ENCODE results near the gene AGAP1.
"Not testable (repeated sequence)": the region's sequence is repeated elsewhere in the genome, so short reads cannot be mapped to it uniquely, and the experiment has no call there.

The AGAP1 gene

DNA sequence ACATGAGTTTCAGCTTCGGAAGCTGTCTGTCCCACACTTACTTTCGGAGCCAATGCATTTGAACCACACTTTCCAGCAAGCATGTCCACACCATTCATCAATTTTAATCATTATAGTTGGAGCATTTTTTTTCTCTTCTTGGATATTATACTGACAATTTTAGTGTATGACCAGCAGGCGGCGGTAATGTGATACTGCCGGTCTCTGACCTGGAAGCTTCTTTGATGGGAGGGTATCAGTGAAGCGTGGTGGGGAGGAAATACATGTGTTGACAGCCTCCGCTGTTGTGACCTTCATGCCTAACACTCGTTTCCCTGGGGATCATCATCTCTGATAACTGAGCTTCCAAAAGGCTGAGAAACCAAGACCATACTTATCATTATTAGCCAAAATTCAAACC is 442.6 kb downstream of the AGAP1 start:
- no peak for DNase-seq

DNA sequence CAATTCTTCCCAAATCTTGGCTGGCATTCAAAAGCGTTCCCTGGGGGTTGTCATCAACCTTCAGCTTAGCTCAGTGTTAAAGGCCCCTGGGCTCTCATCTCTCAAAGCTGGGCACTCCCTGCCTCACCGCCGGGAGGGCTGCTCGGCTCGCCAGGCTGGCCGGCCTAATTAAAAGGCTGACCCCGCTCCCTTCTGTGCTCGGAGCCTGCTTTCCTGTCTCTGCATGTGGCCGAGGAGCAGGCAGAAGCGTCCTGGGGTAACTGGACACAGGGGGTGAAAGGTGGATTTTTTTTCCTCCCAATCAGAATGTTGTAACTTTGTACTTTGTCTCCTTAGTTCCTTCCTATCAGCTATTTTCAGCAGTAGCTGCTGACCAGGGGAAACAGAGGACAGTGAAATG is 443.2 kb downstream of the AGAP1 start:
- DNase-seq = no peak

DNA sequence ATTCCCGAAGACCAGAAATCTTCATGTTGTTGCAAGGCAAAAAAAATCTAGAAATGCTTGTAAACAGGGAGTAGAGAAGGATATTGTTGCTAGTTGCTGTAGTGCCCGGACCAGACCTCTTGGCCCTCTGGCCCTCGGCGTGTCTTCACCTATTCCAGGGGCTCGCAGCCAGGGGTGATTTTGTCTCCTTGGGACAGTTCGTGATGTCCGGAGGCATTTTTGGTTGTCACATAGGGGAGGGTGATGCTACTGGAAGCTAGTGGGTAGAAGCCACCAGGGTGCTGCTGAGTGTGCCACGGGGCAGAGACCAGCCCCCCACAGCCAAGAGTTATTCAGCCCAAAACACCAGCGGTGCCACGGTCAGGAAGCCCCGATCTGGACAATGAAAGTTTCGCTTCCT is 443.7 kb downstream of the AGAP1 start:
- no peak for DNase-seq

DNA sequence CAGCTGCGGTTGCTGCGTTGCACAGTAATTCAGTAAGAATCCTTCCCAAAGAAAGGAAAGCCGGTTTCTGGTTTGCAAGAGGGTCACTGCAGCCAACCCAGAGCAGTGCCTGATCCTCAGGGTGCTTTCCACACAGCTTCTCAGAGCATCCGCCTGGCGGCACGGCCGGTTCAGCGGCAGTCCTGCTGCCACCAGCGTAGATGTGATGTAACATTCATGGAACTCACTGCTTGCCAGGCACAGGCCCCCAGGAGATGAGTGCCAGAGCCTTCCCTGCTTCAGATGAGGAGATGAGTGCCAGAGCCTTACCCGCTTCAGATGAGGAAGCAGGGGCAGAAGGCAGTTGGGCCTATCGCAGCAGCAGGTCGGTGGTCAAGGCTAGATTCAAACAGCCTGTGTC is 444.1 kb downstream of the AGAP1 start:
- no peak for DNase-seq

DNA sequence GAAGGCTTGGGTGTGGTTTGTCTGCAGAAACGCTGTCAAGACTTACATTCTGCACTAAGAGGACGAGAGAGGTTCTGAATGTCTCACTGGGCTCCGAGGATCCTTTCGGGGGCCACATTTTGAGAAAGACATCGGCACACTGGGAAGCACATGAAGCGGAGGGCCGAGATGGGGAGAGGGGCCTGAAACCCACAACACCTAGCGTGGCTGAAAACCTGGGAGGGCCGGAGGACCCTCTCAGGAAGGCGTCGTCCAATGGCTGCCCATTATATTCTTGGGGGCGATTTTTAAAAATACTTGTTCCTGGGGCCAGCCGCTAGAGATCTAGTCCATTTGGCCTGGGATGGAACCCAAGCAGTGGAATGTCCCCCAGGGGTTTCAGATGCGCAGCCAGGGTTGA is 444.8 kb downstream of the AGAP1 start:
- DNase-seq = no peak

DNA sequence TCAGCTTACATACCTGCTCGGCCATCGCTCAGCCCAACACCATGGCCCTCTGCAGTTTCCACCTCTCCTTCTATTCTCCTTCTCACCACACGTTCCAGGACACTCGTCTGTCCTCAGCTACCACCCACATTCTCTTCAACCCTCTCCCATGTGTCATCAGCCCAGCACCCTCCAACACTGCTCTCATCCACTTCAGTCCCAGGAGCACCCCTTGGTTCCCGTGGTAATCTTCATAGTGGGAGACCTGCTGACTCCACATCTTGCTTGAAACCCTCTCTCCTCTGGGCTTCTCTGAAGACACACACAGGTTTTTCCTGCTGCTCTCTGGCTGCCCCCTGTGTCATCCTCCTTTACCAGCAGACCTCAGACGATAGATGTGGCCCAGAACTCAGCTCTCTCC is 445.6 kb downstream of the AGAP1 start:
- no peak for DNase-seq

DNA sequence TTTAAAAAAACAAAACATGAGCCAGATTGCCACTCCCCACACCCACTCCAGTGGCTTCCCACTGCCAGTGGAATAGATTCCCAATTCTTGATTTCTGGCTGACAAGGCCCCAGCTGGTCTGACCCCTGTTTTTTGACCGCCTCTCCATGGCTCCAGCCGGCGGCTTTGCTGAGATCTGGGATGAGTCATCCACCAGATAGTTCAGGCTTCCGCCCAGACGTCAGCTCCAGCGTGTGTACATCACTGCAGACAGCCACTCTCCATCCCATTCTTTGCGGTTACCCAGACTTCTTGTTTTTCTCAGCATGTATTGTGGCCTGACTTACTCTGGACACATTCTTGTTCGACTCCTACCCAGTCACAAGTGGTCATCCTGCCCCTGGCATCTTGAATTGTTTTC is 446.5 kb downstream of the AGAP1 start:
- DNase-seq = no peak

DNA sequence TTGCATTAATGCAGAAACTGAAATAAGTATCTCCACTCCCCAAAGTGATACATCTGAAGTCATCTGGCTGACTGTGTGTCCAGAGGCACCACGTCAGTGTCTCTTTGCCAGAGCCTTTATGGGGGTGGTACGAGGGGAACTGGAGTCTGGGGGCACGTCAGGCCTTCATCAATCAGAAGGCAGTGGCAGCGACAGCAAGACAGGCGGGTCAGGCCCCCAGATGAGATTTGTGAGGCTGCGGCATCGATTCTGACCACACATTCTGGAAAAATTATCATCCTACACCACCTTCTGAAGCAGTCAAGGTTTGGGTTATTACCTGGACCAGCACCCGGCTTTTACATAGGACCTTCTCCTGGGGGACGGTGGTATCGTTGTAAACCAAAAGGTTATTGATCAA is 450.7 kb downstream of the AGAP1 start:
- no peak for DNase-seq

DNA sequence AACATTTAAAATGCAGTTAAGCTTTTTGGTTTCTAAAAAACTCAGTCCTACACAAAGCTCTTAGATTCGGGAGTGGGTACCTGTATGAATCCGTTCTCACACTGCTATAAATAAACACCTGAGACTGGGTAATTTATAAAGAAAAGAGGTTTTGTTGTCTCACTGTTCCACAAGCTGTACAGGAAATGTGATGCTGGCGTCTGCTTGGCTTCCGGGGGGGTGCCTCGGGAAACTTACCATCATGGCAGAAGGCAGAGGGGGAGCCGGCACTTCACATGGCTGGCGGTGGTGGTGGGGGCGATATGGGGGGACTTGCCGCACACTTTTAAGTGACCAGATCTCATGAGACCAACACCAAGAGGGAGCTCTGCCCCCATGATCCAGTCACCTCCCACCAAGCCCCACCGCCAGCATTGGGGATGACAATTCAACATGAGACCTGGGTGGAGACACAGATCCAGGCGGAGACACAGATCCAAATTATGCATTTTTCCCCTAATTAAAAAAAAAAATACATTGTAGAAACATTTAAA is 451.8 kb downstream of the AGAP1 start:
- DNase-seq = no peak

DNA sequence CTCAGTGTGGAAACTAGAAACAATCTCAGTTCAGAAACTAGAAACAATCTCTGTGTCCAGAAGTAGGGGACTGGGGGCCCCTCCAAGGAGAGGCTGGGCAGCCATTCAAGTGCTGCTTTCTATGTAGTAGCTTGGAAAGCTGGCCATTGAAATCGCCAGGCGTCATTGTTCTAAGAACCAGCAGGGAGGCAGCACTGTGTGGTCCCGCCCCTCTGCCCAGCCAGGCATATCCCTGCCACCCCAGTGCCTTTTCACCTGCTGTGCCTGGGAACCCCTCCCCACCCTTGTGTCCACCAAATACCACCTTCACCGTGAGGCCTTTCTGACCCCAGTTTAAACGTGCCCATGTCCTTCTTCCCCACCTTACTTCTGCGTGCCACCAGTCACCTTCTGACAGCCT is 452.7 kb downstream of the AGAP1 start:
- DNase-seq = no peak

DNA sequence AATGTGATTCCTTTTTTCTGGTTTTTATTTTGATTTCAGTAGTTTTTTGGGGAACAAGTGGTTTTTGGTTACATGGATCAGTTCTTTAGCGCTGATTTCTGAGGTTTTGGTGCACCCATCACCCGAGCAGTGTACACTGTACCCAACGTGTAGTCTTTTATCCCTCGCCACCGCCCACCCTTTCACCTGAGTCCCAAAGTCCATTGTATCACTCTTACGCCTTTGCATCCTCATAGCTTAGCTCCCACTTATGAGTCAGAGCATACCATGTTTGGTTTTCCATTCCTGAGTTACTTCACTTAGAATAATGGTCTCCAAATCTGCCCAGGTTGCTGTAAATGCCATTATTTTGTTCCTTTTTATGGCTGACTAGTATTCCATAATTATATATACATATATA is 453.2 kb downstream of the AGAP1 start:
- DNase-seq = not testable (repeated sequence)

DNA sequence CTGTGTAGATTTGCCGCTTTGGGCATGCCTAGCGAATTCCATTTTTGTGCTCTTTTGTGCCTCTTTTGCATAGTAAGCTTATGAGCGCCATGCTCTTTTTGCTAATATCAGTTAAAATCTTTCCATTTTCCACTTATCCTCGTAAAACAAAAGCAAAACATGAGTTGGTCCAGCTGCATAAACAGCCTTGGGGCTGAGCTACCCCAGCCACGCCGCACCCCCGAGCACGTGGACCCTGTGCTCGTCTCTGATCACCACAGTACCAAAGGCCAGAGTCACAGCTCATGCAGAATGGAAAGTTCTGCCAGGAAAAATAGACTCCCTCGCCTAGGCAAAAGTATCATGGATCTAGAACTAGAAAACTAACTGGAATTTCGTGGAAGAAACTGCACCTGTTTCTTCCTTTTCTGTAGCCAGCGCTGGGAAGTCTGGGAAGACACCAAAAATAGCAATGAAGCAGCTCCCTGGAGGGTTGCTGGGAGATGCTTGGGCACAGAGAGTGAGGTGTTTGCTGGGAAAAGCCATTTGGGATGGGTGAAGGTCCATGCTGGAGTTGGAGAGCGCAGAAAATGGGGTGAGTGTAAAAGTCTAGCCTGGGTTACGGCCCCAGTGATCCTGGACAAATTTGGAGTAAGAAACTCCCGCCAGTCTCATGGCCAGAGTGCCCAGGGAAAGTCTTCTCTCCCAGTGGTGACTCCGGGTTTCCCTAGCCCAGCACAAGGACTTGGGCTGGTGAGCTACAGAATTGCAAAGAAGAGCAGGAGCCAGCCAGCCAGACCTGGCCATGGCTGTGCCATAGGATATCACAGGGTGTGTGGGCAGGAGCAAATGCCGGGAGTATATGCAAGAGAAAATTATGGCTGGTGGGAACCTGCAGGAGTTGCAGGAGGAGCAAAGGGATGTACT is 456.0 kb downstream of the AGAP1 start:
- no peak for DNase-seq

DNA sequence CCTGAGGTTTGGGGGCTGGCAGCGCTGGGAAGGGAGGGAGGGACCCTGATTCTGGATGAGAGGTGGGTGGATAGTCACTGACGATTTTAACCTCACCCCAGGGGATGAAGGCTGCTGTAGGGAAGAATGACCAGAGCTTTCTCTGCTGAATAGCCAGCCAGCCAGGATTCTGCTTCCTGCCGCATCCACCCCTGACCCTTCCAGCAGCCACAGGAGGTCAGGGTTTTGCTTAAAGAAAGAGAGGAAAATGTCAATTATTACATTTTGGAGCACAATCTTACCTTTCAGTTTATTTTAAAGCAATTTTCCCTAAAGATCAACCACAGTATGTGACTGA is 456.6 kb downstream of the AGAP1 start:
- DNase-seq = no peak

DNA sequence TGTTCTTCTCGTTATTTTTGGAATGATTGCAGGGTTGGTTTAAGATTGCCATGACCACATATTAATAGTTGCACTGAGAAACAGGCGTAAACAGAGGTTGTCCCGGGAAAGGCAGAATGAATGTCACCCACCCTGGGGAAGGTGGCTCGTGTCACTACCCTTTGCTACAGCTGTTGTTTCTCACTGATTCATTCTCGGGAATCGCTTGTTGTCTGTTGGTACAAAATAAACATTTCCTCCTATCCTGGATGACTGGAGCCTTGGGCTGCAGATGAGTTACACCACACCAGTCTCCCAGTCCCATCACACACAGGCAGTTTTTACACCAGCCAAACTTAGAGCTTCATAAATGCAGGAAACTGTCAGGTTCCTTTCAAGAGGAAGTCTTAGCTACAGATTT is 457.6 kb downstream of the AGAP1 start:
- no peak for DNase-seq

DNA sequence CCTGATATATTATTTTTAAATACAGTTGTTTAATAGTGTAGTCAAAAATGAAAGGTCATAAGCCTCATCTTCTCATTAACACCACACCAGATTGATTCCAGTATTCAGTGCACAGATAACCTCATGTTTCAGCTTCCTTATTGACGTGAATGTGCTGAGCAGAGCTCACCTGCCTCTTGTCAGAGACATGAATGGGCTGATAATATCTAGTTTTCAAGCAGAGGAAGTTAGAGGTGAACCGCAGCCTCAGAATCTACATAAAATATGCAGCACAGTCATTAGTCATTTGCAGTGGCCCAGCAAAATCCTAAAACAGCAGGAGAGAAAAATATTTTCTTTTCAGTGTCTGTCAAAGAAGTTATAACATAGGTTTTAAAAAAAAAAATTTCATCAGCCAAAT is 458.1 kb downstream of the AGAP1 start:
- peak in 1 of 2 donors; percentile 34 for DNase-seq

DNA sequence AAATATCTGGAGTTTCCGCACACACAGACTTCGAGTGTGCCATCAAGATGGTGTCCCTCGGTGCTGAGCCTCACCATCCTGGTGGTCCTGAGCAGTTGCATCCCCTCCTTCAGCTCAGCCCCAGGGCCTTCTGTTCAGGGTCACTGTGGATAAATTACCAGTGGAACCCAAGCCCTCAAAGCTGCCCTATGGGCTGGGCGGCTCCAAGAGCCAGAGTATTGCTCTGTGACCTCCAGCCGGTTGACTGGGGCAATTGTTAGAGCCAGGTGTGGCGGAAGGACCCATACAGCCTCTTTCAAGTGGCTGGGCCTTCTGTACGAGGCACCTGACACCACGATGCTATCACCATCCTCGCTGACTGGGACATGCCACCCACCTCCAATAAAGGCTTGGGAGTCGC is 458.9 kb downstream of the AGAP1 start:
- DNase-seq = no peak

DNA sequence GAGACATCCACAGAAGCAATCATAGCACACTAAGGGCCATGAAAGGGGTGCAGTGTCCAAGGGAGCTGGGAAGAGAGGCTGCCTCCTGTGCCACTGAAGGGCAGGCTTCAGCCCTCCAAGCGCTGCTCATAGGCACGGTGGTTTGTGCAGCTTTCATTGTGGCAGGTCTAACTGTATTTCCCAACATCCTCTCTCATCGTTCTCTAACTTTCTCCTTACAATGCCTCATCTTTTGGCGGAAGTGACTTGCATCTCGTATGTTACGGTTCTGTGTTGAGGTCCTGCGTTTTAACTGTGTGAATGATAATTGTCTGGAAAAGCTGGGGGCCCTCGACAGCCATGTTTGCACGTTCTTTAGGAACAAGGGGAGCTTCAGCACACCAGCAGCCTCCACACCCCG is 460.4 kb downstream of the AGAP1 start:
- no peak for DNase-seq

DNA sequence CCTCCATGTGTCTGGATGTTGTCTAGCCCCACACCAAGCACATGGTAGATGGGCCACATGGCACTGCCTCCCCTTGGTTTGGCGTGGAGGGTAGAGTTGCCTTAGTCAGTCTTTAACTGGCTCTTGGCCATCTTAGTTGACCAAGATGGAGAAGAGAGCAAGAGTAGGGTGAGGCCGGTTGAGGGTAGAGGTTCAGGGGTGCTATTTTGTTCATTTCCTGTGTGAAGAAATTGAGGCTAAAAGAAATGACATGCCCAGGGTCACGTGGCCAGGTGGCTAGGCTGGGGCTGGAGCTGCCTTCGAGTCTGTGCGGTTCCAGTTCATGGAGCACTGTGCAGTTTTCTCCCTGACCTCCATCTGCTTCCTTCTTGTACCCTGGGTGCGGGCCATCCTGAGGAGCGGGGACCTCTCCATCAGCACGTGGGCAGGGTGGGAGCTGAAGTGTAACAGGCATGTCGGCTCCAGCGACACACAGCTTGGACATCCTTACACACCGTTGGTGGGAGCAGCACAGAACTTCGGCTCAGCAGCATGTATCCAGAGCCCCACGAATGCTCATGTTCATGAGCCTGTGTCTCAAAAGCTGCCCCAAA is 461.1 kb downstream of the AGAP1 start:
- no peak for DNase-seq

DNA sequence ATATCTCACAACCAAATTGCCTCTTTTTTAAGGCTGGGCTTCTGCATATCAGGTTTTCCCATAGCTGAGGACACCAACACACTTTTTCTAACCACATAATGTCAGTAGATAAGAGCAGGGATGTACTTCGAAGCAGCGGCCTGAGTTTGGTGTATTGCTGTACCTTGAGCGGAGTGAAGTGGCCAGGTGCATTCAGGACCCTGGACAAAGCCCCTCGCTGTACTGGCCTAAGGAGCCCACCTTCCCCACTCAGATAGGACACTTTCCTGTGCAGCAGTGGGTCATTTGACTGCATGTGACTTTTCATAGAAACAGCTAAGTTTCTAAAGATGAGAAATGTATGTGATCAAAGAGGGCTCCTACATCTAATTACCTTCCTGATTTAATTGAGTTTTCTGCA is 461.8 kb downstream of the AGAP1 start:
- DNase-seq = no peak

DNA sequence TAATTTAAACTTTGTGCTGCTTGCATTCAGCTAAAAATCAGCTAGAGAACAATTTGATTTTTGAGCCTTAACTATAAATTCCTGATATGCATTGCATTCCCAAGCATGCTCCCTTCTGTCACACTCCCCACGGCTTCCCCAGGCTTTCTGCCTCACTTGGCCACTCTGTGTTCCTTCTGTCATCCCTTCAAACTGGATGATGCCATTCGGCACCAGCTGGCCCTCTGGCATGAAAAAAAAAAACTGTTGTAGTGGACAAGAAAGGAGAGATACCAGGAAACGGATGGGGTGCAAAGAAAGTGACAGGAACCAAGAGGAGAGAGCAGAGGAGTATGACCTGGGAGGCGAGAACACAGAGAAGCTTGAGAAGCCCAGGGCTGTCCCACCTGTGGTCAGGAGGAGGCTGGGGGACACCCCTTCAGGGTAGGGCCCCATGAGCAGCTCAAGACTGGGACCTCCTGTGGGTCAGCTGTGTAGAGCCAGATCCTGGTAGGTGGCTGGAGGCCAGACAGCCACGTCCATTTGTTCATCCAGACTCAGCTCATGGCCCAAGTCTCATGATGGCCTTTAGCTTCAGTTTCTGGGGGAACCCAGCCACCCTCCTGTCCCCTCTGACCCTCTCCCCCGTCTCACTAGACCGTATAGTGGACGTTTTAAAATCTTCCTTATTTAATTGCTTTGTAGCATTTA is 462.6 kb downstream of the AGAP1 start:
- DNase-seq = no peak

DNA sequence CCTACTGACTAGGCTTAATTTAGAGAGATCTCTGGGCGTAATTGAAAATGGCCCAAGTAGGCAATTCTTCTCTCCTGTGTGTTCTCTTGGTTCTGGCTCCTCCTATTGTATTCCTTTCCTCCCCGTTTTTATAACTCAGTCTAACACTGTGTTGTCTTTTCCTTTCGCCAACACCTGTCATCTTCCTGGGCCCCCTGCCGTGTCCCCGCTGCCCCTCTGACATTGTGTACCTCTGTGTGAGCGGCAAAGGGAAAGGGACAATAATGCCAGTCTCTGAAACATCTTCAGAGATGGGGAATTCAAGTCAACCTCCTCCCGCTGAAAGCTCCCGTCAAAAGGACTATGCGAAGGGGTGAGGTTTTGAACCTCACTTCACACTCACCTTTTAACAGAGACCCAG is 463.4 kb downstream of the AGAP1 start:
- DNase-seq = no peak

DNA sequence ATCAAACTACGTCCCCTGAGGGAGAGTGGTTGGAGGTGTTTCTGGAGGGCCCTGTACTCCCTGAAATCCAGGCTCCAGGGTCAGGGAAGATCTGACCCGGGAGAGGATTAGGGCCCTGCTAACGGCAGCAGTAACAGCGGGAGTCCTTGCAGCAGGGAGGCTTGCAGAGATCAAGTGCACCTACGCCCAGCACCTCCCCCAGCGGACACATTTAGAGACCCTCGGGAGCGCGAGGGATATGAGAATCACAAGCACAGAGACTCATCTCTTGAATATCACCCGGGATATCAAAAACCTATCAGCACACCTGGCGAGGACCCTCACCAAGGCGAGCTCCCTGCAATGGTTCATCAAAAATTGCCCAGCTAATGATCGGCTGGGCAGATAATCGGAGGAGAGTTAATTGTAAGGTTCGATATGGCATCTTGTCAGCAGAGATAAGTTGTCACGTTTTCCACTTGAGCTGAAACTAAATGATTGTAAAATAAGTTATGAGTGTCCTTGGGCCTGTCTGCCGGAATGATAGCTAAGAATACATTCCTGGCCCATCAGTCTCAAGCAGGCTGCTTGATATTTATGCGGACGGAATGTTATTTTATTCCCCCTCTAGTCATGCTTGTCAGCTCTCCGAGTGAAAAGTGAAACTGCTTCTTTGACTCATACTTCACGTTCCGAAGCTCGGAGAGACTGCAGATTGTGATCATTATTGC is 464.5 kb downstream of the AGAP1 start:
- DNase-seq = no peak

DNA sequence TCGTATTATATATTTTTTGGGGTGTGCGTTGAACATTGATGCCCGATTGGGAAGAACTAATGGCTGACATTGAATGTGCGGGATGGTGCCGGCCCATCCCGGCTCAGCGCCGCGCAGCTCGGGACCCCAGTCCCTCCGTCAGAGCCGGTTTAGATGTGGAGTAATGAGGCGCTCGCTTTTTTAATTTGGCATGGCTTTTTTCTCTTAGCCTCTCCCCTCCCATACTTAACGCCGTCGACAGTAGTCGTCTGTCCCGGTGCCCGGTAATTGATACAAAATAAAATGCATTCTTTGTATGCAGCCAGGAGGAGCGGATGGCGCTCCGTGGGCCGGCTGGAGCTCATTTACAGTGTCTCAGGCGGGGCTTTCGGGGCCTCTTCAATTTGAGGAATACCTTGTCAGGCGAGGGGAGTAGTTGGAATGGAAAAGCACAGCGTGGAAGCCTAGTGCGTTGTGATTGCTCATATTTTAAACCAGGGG is 465.1 kb downstream of the AGAP1 start:
- DNase-seq = no peak
